Measurements from ENCODE around the gene IL34.
"Not testable (repeated sequence)": the region's sequence is repeated elsewhere in the genome, so short reads cannot be mapped to it uniquely, and the experiment has no call there.

Gene IL34

DNA sequence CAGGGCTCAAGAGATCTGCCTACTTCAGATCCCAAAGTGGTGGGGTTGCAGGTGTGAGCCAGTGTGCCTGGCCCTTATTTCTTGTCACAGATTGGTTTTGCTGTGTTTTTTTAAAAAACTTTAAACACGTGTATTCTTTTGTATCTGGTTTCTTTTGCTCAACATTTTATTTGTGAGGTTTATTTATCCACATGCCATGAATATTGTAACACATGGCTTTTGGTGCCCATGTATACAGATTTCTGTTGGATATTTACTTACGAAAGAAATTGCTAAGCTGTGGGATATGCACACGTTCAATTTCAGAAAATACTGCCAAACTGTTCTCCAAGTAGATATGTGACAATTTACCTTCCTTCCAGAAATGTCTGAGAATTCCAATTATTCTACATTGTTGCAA is 18.7 kb upstream of the IL34 start:
- TF ChIP-seq TARDBP (IDR thresholded peaks at IDR 0.05) (no peak), ZNF384 (IDR thresholded peaks at IDR 0.05) (no peak), SUZ12 (IDR thresholded peaks at IDR 0.05) (no peak), LEF1 (IDR thresholded peaks at IDR 0.05; ENCODE audit: borderline replicate concordance) (no peak), L3MBTL2 (conservative IDR thresholded peaks at IDR 0.05) (no peak), ARNT (IDR thresholded peaks at IDR 0.05) (no peak), HDGF (IDR thresholded peaks at IDR 0.05; ENCODE audit: borderline replicate concordance) (no peak), NFRKB (IDR thresholded peaks at IDR 0.05) (no peak), FOXM1 (IDR thresholded peaks at IDR 0.05; ENCODE audit: borderline replicate concordance) (no peak)
- TF ChIP-seq, protein P1, sequence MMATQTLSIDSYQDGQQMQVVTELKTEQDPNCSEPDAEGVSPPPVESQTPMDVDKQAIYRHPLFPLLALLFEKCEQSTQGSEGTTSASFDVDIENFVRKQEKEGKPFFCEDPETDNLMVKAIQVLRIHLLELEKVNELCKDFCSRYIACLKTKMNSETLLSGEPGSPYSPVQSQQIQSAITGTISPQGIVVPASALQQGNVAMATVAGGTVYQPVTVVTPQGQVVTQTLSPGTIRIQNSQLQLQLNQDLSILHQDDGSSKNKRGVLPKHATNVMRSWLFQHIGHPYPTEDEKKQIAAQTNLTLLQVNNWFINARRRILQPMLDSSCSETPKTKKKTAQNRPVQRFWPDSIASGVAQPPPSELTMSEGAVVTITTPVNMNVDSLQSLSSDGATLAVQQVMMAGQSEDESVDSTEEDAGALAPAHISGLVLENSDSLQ (IDR thresholded peaks at IDR 0.05), result no peak
- ChIA-PET CTCF (no interaction called here), POLR2A (no interaction called here)
- no peak for DNase-seq (ENCODE audit: extremely low spot score)

DNA sequence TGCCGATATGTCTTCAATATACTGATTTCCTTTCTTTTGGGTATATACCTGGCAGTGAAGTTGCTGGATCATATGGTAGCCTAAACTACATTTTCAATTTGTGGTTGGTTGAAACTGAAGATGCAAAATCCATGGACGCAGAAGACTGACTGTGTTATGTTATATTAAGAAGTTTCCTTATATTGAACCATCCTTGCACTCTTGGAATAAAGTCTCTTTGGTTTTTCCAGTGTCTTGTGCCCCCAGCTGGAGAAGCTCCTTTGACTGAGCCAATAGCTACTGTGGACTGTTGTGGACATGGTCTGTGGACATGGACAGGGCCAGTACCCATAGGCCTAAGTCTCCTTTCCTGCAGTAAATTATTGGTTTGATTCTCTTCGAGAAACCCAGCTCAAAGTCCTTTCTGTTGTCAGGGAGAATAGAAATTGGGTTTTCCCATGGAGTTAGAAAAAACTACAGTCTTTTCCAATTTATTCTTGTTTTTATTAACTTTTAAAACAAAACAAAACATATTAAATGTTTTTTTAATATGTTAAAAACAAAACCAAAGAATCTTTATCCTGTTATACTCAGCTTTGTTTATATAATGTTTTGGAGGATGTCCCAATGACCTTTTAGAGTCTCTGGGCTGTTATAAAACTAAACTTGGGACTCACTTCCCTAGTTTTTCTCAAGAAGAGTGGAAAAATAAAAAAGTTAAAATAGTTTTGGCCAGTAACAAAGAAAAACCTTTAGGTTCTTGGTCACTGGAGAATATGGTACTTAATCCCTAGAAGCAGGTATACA is 15.2 kb upstream of the IL34 start:
- CTCF ChIA-PET, result no interaction called here
- POLR2A ChIA-PET, result no interaction called here
- no peak for DNase-seq (ENCODE audit: extremely low spot score)
- no peak for TF ChIP-seq L3MBTL2 (conservative IDR thresholded peaks at IDR 0.05)
- no peak for TF ChIP-seq CTBP1 (IDR thresholded peaks at IDR 0.05; ENCODE audit: borderline replicate concordance)
- no peak for TF ChIP-seq FOXA1 (IDR thresholded peaks at IDR 0.05)
- TF ChIP-seq LEF1 (IDR thresholded peaks at IDR 0.05; ENCODE audit: borderline replicate concordance), result no peak
- TF ChIP-seq ZNF384 (IDR thresholded peaks at IDR 0.05), result no peak
- no peak for TF ChIP-seq SP1 (IDR thresholded peaks at IDR 0.05)
- no peak for TF ChIP-seq BHLHE40 (IDR thresholded peaks at IDR 0.05; ENCODE audit: borderline replicate concordance)
- TF ChIP-seq ARNT (IDR thresholded peaks at IDR 0.05), result no peak
- no peak for TF ChIP-seq NFRKB (IDR thresholded peaks at IDR 0.05)
- TF ChIP-seq FOXM1 (IDR thresholded peaks at IDR 0.05; ENCODE audit: borderline replicate concordance), result no peak
- TF ChIP-seq, protein P1 (IDR thresholded peaks at IDR 0.05), result no peak
- TF ChIP-seq HDGF (IDR thresholded peaks at IDR 0.05; ENCODE audit: borderline replicate concordance), result no peak
- TF ChIP-seq ELF4 (IDR thresholded peaks at IDR 0.05), result no peak
- TF ChIP-seq TARDBP (IDR thresholded peaks at IDR 0.05), result no peak
- no peak for TF ChIP-seq FOXK2 (IDR thresholded peaks at IDR 0.05)
- no peak for TF ChIP-seq SUZ12 (IDR thresholded peaks at IDR 0.05)

DNA sequence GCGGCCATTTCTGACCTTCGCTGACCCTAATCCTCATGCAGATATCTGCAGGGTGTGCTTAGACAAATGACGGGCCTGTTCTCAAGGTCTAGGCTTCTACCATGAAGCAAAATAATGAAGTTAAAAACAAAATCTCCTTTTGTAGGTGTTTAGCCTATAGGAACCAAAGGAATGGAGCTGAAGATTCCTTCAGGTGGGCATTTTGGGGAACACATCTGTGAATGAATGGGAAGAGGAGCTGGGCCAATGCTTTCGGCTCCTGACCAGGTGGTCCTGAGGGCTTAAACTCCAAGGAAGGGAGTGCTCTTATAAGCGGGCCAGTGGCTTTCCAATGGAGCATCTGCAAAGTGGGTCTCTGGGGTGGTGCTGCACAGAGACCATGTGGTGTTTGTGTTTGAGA is 14.1 kb upstream of the IL34 start:
- no peak for TF ChIP-seq TARDBP (IDR thresholded peaks at IDR 0.05)
- no peak for TF ChIP-seq ARNT (IDR thresholded peaks at IDR 0.05)
- ChIA-PET POLR2A (no interaction called here), CTCF (no interaction called here)
- no peak for DNase-seq (ENCODE audit: extremely low spot score)

DNA sequence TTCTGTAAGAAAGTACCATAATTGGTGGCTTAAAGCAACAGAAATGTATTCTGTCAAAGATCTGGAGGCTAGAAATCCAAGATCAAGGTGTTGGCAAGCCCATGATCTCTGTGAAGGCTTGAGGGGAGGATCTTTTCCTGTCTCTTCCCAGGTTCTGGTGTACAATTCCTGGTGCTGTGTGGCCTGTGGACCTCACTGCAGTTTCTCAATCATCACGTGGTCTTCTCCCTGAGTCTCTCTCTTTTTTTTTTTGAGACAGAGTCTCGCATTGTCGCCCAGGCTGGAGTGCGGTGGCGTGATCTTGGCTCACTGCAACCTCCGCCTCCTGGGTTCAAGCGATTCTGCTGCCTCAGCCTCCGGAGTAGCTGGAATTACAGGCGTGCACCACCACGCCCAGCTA is 12.7 kb upstream of the IL34 start:
- CTCF ChIA-PET; DNase-seq (ENCODE audit: extremely low spot score); POLR2A ChIA-PET: not testable (repeated sequence)

DNA sequence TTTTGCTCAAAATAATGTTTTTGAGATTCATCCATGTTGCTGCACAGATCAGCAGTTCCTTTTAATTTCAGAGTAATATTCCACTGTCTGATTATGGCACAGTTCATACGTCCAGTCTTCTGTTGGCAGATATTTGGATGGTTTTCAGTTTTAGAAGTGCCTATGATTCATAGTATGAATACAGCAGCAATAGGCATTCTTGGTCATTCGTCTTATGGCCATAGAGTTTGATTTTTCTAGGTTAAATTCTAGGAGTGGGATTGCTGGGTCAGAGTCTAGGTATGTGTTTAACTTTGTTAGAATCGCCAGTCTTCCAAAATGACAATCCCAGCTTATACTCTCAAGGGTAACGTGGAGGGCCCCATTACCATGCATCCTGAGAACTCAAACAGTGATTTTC is 11.5 kb upstream of the IL34 start:
- ChIA-PET CTCF (no interaction called here), POLR2A (no interaction called here)
- no peak for TF ChIP-seq FOXM1 (IDR thresholded peaks at IDR 0.05; ENCODE audit: borderline replicate concordance)
- TF ChIP-seq FOXA1 (IDR thresholded peaks at IDR 0.05), result no peak
- TF ChIP-seq HDGF (IDR thresholded peaks at IDR 0.05; ENCODE audit: borderline replicate concordance), result no peak
- TF ChIP-seq LEF1 (IDR thresholded peaks at IDR 0.05; ENCODE audit: borderline replicate concordance), result no peak
- TF ChIP-seq SUZ12 (IDR thresholded peaks at IDR 0.05), result no peak
- TF ChIP-seq ARNT (IDR thresholded peaks at IDR 0.05), result no peak
- TF ChIP-seq FOXK2 (IDR thresholded peaks at IDR 0.05), result no peak
- TF ChIP-seq NFRKB (IDR thresholded peaks at IDR 0.05), result no peak
- no peak for DNase-seq (ENCODE audit: extremely low spot score)

DNA sequence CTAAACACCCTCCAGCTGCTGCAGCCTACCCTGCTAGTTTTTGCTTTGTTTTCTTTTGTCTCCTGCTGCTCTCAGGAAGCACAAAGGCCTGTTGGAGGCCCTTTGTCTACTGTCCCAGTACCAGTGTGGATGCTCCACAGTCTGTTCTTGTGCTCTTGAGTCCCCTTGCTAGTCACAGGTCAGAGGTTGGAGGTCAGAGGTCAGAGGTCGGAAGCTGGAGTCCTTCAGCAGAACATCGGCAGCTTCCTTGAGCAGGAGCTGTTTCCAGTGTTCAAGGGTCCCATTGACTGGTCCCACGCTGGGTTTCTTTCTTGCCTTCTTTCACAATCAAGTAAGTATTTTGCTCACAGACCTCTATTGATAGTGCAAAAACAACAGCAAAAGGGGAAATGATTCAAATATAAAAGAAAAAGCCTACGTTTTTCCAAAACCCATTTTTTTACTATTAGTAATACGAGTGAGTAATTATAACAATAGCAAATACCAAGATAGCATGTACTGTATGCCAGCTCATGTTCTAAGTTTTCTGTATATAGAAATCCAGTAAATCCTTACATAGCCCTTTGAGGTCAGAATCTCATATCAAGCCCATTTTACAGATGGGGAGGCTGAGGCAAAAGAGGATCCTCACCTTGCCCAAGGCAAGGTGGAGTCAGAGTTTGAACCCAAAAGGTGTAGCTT is 10.9 kb upstream of the IL34 start:
- ChIA-PET CTCF (no interaction called here), POLR2A (no interaction called here)
- TF ChIP-seq LEF1 (IDR thresholded peaks at IDR 0.05; ENCODE audit: borderline replicate concordance), result no peak
- TF ChIP-seq CTBP1 (IDR thresholded peaks at IDR 0.05; ENCODE audit: borderline replicate concordance), result no peak
- TF ChIP-seq FOXA1 (IDR thresholded peaks at IDR 0.05), result no peak
- no peak for TF ChIP-seq FOXM1 (IDR thresholded peaks at IDR 0.05; ENCODE audit: borderline replicate concordance)
- no peak for TF ChIP-seq ZNF384 (IDR thresholded peaks at IDR 0.05)
- TF ChIP-seq, protein P1 (IDR thresholded peaks at IDR 0.05), result no peak
- no peak for DNase-seq (ENCODE audit: extremely low spot score)
